Activated CD8-positive, alpha-beta memory T cell treated with anti-CD3 and anti-CD28 coated beads, Interleukin-2, amount 10 ng/mL, durations not matched to agents 7 days and 5 days (primary cell): Measurements from ENCODE around the gene CLEC3A. TPM values are rescaled to one million over a fixed set of nuclear protein-coding genes. Genes with fewer than 3 reads are reported as not detected.

Experiments used
- ATAC-seq: fragments of 150-1000 bp; cut with Tn5 transposase; one replicate; pipeline ENCODE4 v1.10.0; 2021; ENCODE audit warnings: moderate library complexity
- CTCF ChIA-PET: fragments of 350-600 bp; sonication (Branson Sonifier 250); formaldehyde crosslinking; loops from one replicate; lab custom pipeline; 2021; ENCODE audit warnings: antibody characterized with exemption; lab: Charles Lee
- DNase-seq: peaks from one replicate; pipeline ENCODE4 v3.0.0-alpha.2; 2020
- H3K27ac Mint-ChIP-seq: one replicate; pipeline ENCODE4 v1.8.0; 2021; ENCODE audit warnings: mild to moderate bottlenecking, mixed read lengths
- H3K27me3 Mint-ChIP-seq: one replicate; pipeline ENCODE4 v1.8.0; 2021; ENCODE audit warnings: mixed read lengths
- H3K36me3 Mint-ChIP-seq: one replicate; pipeline ENCODE4 v1.8.0; 2021; ENCODE audit warnings: mild to moderate bottlenecking, mixed read lengths
- H3K4me1 Mint-ChIP-seq: one replicate; pipeline ENCODE4 v1.8.0; 2021; ENCODE audit warnings: mixed read lengths
- H3K4me3 Mint-ChIP-seq: one replicate; pipeline ENCODE4 v1.8.0; 2021; ENCODE audit warnings: mild to moderate bottlenecking, moderate library complexity, mixed read lengths
- H3K9me3 Mint-ChIP-seq: one replicate; pipeline ENCODE4 v1.8.0; 2022; ENCODE audit warnings: low read depth, mixed read lengths
- total RNA-seq, 2 experiments: library from RNA; stranded (reverse); gene quantifications; one replicate each; pipeline ENCODE4 v1.2.3, GENCODE V29; 2021

CLEC3A gene
- total RNA-seq, 2 experiments from 2014 or later: not detected

- H3K4me3 Mint-ChIP-seq: no peak overlapping the region
- CTCF ChIA-PET: no interaction called here
- peaks cover 3% of the 10 kb centered on the region for H3K36me3 Mint-ChIP-seq
Measured at GRCh38 chr16:77998350-77999023, 23.9 kb upstream of the CLEC3A start.

DNA sequence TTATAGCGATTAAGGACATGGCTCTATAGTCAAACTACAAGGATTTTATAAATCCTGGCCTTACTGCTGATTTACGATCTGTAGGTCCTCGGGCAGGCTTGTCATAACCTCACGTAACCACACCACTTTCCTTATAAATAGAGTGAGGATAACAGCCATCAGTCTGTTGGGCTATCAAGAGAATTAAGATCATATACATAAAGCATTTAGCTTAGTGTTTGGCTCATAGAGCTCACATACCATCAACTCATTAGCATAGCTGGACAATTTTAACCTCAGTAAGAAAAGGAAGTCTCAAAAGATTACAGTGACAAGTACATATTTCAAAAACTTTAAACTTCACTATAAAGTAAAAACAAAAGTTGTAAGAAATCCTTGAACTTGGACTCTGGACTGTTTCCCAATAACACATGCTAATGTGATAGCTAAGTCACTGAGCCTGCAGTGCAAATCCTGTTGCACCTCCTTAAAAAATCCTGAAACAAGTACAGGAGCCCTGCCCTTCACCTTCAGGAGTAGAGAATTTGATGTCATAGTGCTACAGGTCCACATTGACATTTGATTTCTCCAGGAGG is 20.8 kb upstream of the CLEC3A start:
- H3K27ac Mint-ChIP-seq: no peak overlapping the region
- ATAC-seq (no peak), DNase-seq (no peak)
- no peaks in the 10 kb centered on the region for H3K36me3 Mint-ChIP-seq
- no peak overlapping the region for H3K4me3 Mint-ChIP-seq
- H3K4me1 Mint-ChIP-seq: peaks cover 5% of the 10 kb centered on the region
- CTCF ChIA-PET: interaction anchor here (1.0 to 2.6 kb wide), 5 partner anchors 9 to 327 kb away, joined by 3 to 12 read pairs (median 3); no protein-coding TSS in a partner anchor
- H3K27me3 Mint-ChIP-seq: peaks cover 5% of the 10 kb centered on the region
- peaks cover 4% of the 10 kb centered on the region for H3K9me3 Mint-ChIP-seq

More at GRCh38 chr16:77998350-77999023, 23.9 kb upstream of the CLEC3A start:
- no peak for DNase-seq
- ATAC-seq: no peak
- H3K4me1 Mint-ChIP-seq: peaks cover 5% of the 10 kb centered on the region
- H3K27me3 Mint-ChIP-seq: peaks cover 4% of the 10 kb centered on the region
- H3K9me3 Mint-ChIP-seq: peaks cover 11% of the 10 kb centered on the region
- no peak overlapping the region for H3K27ac Mint-ChIP-seq

- no peak overlapping the region for H3K27ac Mint-ChIP-seq
- DNase-seq: peak; percentile 85
- H3K4me1 Mint-ChIP-seq: peaks cover 5% of the 10 kb centered on the region
- peaks cover 5% of the 10 kb centered on the region for H3K27me3 Mint-ChIP-seq
- ATAC-seq: peak; percentile 92
- no peak overlapping the region for H3K4me3 Mint-ChIP-seq
- H3K9me3 Mint-ChIP-seq: no peaks in the 10 kb centered on the region
- H3K36me3 Mint-ChIP-seq: no peaks in the 10 kb centered on the region
- CTCF ChIA-PET: interaction anchor here (0.6 to 2.6 kb wide), 21 partner anchors 8 to 773 kb away, joined by 3 to 12 read pairs (median 3); partner anchors contain the start of gene NUDT7
Measured at GRCh38 chr16:78002915-78003538, 19.3 kb upstream of the CLEC3A start.

DNA sequence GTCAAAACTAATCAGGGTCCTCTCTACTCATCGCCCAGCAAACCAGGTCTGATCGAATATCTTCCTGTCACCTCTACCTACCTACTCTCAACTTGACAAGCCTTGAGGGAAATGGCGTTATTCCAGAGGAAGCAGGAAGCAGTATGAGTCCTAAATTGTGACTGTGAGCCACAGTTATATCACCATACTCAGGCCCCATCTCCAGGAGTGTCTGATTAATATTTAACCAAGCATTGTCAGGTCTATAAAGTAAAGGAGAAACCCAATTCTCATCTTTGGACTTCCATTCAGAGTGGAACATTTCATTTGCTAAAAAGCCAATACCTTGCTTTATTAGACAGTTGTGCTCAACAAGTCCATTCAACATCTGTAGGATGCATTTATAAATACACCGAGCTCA is 17.8 kb upstream of the CLEC3A start:
- H3K36me3 Mint-ChIP-seq: no peaks in the 10 kb centered on the region
- H3K9me3 Mint-ChIP-seq: no peaks in the 10 kb centered on the region
- H3K4me1 Mint-ChIP-seq: peaks cover 5% of the 10 kb centered on the region
- peaks cover 5% of the 10 kb centered on the region for H3K27me3 Mint-ChIP-seq
- ATAC-seq (no peak), DNase-seq (no peak)
- CTCF ChIA-PET: interaction anchor here (2.6 kb wide), 1 partner anchor 330 kb away, joined by 12 read pairs; no protein-coding TSS in a partner anchor
- H3K27ac Mint-ChIP-seq: no peak overlapping the region
- no peak overlapping the region for H3K4me3 Mint-ChIP-seq

DNA sequence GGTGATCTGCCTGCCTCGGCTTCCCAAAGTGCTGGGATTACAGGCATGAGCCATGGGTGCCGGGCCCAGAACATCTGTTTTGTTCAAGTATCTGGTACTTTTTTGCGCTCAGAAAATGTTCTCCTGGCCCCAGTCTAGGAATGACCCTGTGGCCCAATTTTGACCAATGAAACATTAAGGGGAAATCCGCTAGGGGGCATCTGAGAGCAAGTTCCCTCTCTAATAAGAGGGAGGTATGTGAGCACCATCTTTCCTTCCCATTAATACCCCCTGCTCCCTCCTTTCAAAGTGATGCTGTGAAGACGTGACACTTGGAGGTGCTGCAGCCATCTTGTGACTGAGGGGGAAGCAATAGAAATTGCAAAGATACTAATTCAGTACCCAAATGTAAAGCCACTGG is 16.5 kb upstream of the CLEC3A start:
- ATAC-seq: no peak
- no peak overlapping the region for H3K4me3 Mint-ChIP-seq
- no peaks in the 10 kb centered on the region for H3K9me3 Mint-ChIP-seq
- no peaks in the 10 kb centered on the region for H3K36me3 Mint-ChIP-seq
- no peak for DNase-seq
- H3K27me3 Mint-ChIP-seq: peaks cover 3% of the 10 kb centered on the region
- no peak overlapping the region for H3K27ac Mint-ChIP-seq
- CTCF ChIA-PET: no interaction called here
- H3K4me1 Mint-ChIP-seq: peaks cover 5% of the 10 kb centered on the region

DNA sequence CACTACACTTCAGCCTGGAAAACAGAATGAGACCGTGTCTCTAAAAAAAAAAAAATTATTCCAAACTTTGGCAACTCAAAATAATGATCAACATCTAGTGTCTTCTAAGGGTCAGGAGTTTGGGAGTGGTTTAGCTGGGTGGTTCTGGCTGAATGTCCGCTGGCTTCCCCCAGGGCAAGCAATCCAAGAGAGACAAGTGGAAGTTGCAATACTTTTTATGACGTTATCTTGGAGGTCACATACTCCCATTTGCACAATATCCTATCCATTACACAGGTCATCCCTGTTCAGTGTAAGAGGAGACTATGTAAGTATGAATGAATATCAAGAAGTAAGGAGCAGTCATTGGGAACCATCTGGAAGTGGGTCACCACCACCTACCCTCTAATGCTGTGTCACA is 15.2 kb upstream of the CLEC3A start:
- no peak overlapping the region for H3K27ac Mint-ChIP-seq
- CTCF ChIA-PET: no interaction called here
- peaks cover 3% of the 10 kb centered on the region for H3K27me3 Mint-ChIP-seq
- no peak for DNase-seq
- no peaks in the 10 kb centered on the region for H3K36me3 Mint-ChIP-seq
- ATAC-seq: no peak
- peaks cover 5% of the 10 kb centered on the region for H3K4me1 Mint-ChIP-seq
- no peaks in the 10 kb centered on the region for H3K9me3 Mint-ChIP-seq
- no peak overlapping the region for H3K4me3 Mint-ChIP-seq

DNA sequence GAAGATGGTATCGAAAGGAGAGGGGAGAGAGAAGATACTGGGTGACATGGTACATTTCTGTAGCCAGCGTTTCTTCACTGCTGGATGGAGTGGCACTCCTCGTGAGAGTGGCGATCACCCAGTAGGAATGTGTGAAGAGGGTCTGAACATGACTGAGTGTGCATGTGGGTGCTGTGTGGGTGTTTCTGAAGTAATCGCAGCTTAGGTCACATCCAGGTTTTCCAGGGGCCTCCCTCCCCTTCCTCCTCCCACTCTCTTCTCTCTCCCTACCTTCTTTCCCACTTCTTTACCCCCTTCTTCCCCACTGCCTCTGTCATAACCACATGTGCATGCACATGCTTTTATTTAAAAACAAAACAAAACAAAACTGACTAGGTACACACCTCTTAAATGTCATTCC is 1.8 kb downstream of the CLEC3A start:
- no peaks in the 10 kb centered on the region for H3K4me1 Mint-ChIP-seq
- DNase-seq: no peak
- H3K4me3 Mint-ChIP-seq: no peak overlapping the region
- no peaks in the 10 kb centered on the region for H3K36me3 Mint-ChIP-seq
- no peak overlapping the region for H3K27ac Mint-ChIP-seq
- no peak for ATAC-seq
- no peaks in the 10 kb centered on the region for H3K9me3 Mint-ChIP-seq
- H3K27me3 Mint-ChIP-seq: peaks cover 18% of the 10 kb centered on the region
- CTCF ChIA-PET: no interaction called here

GRCh38 chr16:78025631-78026030 is 3.3 kb downstream of the CLEC3A start:
- no peak for DNase-seq
- no peak for ATAC-seq
- H3K4me1 Mint-ChIP-seq: no peaks in the 10 kb centered on the region
- H3K9me3 Mint-ChIP-seq: no peaks in the 10 kb centered on the region
- CTCF ChIA-PET: interaction anchor here (1.4 kb wide), 1 partner anchor 23 kb away, joined by 6 read pairs; no protein-coding TSS in a partner anchor
- no peak overlapping the region for H3K27ac Mint-ChIP-seq
- no peak overlapping the region for H3K4me3 Mint-ChIP-seq
- H3K36me3 Mint-ChIP-seq: no peaks in the 10 kb centered on the region
- peaks cover 18% of the 10 kb centered on the region for H3K27me3 Mint-ChIP-seq

DNA sequence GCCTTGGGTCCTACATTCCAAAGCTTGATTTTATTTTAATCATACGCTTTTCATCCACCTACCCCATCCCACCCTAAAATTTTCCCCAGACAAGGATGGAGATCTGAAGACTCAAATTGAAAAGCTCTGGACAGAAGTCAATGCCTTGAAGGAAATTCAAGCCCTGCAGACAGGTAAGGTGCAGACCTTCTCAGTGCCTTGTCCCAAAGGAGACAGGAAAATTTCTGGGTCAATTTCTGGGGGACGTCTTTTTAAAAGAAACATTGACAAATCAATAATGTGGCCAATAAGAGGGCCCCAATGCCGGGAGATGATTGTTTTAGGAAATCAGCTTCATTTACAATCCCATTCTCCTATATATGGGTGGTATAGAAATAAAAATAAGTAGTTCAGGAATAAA is 5.7 kb downstream of the CLEC3A start:
- H3K36me3 Mint-ChIP-seq: no peaks in the 10 kb centered on the region
- no peak for ATAC-seq

GRCh38 chr16:78034530-78034929 is 12.2 kb downstream of the CLEC3A start:
- peaks cover 45% of the 10 kb centered on the region for H3K27me3 Mint-ChIP-seq
- no peaks in the 10 kb centered on the region for H3K36me3 Mint-ChIP-seq
- ATAC-seq: peak; percentile 45
- no peak overlapping the region for H3K4me3 Mint-ChIP-seq
- peak; percentile 42 for DNase-seq
- H3K27ac Mint-ChIP-seq: peak overlapping the region; percentile 14
- H3K9me3 Mint-ChIP-seq: peaks cover 2% of the 10 kb centered on the region
- peaks cover 19% of the 10 kb centered on the region for H3K4me1 Mint-ChIP-seq
- CTCF ChIA-PET: interaction anchor here (1.1 kb wide), 1 partner anchor 65 kb away, joined by 4 read pairs; the partner anchor contains the start of gene WWOX

More for the DNA sequence above, 5.7 kb downstream of the CLEC3A start:
- H3K9me3 Mint-ChIP-seq: no peaks in the 10 kb centered on the region
- no peak overlapping the region for H3K27ac Mint-ChIP-seq
- DNase-seq: no peak
- CTCF ChIA-PET: no interaction called here
- H3K4me3 Mint-ChIP-seq: no peak overlapping the region
- no peaks in the 10 kb centered on the region for H3K4me1 Mint-ChIP-seq
- peaks cover 20% of the 10 kb centered on the region for H3K27me3 Mint-ChIP-seq

DNA sequence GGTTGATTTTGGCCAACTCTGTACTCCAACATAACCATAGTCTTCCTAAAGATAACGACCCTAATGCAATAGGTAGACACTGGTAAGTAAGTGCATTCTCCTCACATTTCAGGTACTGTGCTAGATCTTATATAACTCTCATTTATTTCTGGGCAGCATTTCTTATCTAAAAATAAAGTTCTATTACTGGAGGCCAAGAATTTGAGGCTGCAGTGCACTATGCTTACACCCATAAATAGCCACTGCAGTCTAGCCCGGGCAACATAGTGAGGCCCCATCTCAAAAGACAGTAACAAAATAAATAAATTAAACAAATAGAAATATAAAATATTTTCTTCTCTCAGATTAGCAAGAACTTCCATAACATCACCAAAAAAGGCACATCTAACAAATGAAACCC is 12.7 kb downstream of the CLEC3A start:
- H3K4me3 Mint-ChIP-seq: no peak overlapping the region
- CTCF ChIA-PET: interaction anchor here (1.1 kb wide), 1 partner anchor 65 kb away, joined by 4 read pairs; the partner anchor contains the start of gene WWOX
- peaks cover 19% of the 10 kb centered on the region for H3K4me1 Mint-ChIP-seq

GRCh38 chr16:78040396-78040795 is 18.0 kb downstream of the CLEC3A start:
- CTCF ChIA-PET: no interaction called here
- peaks cover under 1% of the 10 kb centered on the region for H3K4me1 Mint-ChIP-seq
- no peaks in the 10 kb centered on the region for H3K36me3 Mint-ChIP-seq
- H3K27ac Mint-ChIP-seq: no peak overlapping the region
- H3K9me3 Mint-ChIP-seq: no peaks in the 10 kb centered on the region
- DNase-seq (no peak), ATAC-seq (no peak)
- H3K27me3 Mint-ChIP-seq: peaks cover 44% of the 10 kb centered on the region
- no peak overlapping the region for H3K4me3 Mint-ChIP-seq

More for the DNA sequence above, 12.7 kb downstream of the CLEC3A start:
- Mint-ChIP-seq H3K9me3 (peaks cover 2% of the 10 kb centered on the region), H3K36me3 (no peaks in the 10 kb centered on the region), H3K27ac (no peak overlapping the region), H3K27me3 (peaks cover 45% of the 10 kb centered on the region)
- no peak for ATAC-seq
- DNase-seq: no peak

- no peak overlapping the region for H3K4me3 Mint-ChIP-seq
- no peak overlapping the region for H3K27ac Mint-ChIP-seq
- DNase-seq: peak; percentile 61
- H3K36me3 Mint-ChIP-seq: no peaks in the 10 kb centered on the region
- ATAC-seq: peak; percentile 57
- H3K27me3 Mint-ChIP-seq: peaks cover 34% of the 10 kb centered on the region
- H3K9me3 Mint-ChIP-seq: no peaks in the 10 kb centered on the region
- CTCF ChIA-PET: no interaction called here
- no peaks in the 10 kb centered on the region for H3K4me1 Mint-ChIP-seq
Measured at GRCh38 chr16:78045865-78046581, 23.7 kb downstream of the CLEC3A start.
